GM13977 (cell line): ENCODE measurements around the gene HARBI1.

Source experiments
- DNase-seq: peaks from one replicate; pipeline ENCODE4 v3.0.0; 2012; ENCODE audit warnings: low spot score
- CTCF ChIP-seq: IDR thresholded peaks from 2 replicates; pipeline ENCODE4 v1.5.1; 2012; ENCODE audit warnings: mild to moderate bottlenecking, control low read depth; ENCODE audit not compliant: insufficient read depth; ENCODE audit errors: extremely low read depth, missing control alignments
- in situ Hi-C: fragments of 300-500 bp; cut with MboI; formaldehyde crosslinking; loops from one replicate; pipeline ENCODE4 v1.12.0; 2022; ENCODE audit warnings: low sequenced_read_pairs, low pct_unique_long_range_greater_than_20kb, mixed read lengths, inconsistent platforms; ENCODE audit not compliant: unreplicated experiment

The HARBI1 gene

GRCh38 chr11:46577058-46577457 is 40.0 kb downstream of the HARBI1 start:
- in situ Hi-C loops = no loop called here
- DNase-seq = no peak
- no peak for TF ChIP-seq CTCF

GRCh38 chr11:46574656-46575055 is 42.4 kb downstream of the HARBI1 start:
- DNase-seq = no peak
- TF ChIP-seq CTCF = no peak
- in situ Hi-C loops = no loop called here

DNA sequence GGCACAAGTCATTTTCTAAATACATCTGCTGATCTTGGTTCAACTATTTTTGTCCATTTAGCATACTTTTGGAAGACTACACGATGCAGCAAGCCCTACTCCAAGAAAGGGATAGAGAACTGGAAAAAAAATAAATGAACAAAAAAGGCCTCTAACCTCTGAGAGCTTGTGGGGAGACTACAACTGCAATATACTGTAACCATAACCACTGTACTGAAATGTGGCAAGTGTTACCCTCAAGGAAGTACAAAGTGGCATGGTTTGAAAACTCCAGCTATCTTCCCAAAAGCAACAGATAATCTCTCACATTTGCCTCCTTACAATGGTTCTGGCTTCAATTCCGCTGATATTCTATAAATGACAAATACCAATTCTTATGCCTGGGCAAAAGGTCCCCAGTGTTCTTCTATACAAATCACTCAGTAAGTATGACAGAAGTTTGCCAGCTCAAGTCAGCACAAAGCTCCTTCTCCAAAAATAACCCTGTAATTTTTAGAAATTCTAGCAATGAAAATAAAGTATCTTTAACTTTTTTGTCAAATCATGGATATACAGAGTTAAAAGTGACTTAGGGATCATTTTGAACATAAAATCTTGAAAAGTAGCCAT is 46.1 kb downstream of the HARBI1 start:
- no peak for DNase-seq
- TF ChIP-seq CTCF = no peak

GRCh38 chr11:46565232-46565840 is 51.7 kb downstream of the HARBI1 start:
- in situ Hi-C loops = no loop called here
- no peak for TF ChIP-seq CTCF
- no peak for DNase-seq

More for the DNA sequence above, 46.1 kb downstream of the HARBI1 start:
- in situ Hi-C loops = no loop called here

GRCh38 chr11:46564459-46564858 is 52.6 kb downstream of the HARBI1 start:
- in situ Hi-C loops = no loop called here
- DNase-seq = no peak
- no peak for TF ChIP-seq CTCF

DNA sequence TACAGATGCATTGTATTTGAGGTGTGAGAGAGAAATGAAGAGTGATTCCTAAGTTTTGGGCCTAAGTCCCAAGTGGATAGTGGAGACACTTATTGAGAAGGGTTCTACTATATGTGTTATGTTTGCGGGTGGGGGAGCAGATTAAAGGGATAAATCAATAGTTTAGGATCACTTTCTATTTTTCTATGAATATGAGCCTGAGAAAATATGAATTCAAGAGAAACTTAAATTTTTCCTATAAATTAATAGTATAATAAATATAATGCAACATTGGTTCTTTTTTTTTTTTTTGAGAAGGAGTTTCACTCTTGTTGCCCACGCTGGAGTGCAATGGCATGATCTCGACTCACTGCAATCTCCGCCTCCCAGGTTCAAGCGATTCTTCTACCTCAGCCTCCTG is 54.5 kb downstream of the HARBI1 start:
- no peak for TF ChIP-seq CTCF
- no peak for DNase-seq
- in situ Hi-C loops = no loop called here
